NCI-H2196 treated with DMSO at 0.1 percent for 48 hours (cell line): ENCODE measurements around the gene ORMDL1.

Source experiments
- DNase-seq: peaks from one replicate; lab custom pipeline; 2025; ENCODE audit not compliant: unreplicated experiment; lab: John Stamatoyannopoulos, UW

The ORMDL1 gene, protein sequence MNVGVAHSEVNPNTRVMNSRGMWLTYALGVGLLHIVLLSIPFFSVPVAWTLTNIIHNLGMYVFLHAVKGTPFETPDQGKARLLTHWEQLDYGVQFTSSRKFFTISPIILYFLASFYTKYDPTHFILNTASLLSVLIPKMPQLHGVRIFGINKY

DNA sequence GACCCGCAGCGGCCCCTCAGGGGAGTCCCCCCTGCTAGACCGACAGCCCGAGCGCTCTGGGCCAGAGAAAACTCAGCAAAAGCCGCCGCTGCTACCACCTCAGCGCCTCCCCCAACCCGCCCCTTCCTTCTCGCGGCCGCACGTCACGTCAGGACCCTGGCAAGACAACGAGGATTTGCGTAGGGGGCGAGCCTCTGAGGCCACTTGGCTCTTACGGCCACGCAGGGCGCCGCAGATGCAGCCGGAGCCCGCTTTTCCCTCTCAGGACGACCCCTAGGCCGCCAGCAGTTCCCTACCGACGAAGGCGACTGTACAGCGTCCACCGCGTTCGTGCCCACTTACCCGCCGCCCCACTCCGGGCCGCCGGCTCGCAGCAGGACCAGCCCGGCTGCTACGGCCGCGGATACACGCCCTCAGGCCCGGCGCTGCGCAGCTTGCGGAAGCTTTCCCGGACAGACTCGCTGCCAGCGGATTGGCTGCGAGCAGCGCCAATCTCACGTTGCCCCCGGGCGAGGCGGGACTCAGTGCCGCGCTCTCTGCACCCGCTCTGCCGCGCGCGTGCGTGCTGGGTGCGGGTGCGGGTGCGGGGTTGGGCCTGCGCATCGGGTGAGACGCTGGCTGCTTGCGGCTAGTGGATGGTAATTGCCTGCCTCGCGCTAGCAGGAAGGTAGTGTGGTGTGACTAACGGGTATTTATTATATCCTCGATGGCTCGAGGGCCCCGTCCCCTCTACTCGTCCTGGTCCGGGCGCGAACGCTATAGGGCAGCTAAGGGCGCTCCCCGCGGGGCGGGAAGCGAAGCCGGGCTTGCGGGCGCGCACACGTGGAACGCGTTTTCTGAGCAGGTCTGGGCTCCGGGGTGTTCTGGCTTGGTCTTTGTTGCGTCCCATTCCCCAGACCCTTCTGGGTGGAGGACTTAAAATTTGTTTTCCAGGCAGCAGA, at the start of gene ORMDL1, which contains the start of gene PMS1:
Gene ORMDL1 (minus strand): TSS at position 413 of the 941 bp plus-strand sequence. CDS start 1,744 bp downstream, outside the sequence.
Gene PMS1 (plus strand): TSS at position 524 of the 941 bp plus-strand sequence. CDS start 7,360 bp downstream, outside the sequence.
- peak; percentile 88 for DNase-seq

DNA sequence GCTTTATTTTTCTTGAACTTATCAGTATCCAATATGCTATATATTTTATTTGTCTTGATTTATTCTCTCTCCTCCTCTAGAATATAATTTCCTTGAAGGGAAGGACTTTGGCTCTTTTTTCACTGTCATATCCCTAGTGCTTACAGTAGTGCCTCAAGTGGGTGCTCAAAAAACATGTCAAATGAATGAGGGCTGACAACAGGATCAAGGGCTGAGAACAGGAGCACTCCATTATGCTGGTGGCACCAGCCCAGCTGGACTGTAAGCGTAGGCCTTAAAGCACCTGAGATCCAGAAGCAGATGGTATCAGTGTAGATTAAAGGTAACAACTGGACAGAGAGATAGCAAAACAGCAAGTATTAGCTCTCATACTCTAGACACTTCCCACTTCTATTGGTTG, 46.4 kb upstream of the ORMDL1 start:
- DNase-seq = no peak

DNA sequence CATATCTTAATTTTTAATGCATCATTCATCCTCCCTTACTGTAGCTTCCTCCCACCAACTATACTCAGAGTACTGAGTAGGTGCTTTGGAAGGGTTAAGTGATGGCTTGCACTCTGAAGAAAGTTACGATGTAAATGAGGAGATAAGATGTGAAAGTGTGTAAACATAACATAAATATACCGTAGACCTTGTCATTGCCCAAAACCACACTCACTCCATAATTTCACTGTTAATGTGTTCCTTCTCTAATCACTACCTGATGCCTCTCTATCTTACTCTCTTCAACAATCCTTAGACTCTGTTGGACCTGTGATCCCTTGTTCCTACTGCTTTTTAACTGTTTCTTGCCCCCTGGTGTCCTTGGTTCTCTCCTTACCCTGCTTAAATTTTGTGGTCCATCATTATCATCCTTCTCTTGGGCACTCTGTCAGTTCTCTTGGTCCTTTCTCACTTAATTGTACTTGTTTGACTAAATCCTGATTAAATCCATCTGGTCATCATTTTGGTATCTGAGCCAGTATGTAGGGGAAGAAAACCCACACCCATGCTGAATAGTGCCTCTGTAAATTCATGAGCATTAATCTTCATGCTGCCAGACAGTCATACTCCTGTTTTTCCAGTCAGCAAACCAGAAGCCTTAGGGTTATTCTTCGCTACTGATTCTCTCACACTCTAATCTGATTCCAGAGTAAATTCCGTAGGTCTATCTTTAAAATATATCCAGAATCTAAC, 45.1 kb upstream of the ORMDL1 start:
- no peak for DNase-seq

DNA sequence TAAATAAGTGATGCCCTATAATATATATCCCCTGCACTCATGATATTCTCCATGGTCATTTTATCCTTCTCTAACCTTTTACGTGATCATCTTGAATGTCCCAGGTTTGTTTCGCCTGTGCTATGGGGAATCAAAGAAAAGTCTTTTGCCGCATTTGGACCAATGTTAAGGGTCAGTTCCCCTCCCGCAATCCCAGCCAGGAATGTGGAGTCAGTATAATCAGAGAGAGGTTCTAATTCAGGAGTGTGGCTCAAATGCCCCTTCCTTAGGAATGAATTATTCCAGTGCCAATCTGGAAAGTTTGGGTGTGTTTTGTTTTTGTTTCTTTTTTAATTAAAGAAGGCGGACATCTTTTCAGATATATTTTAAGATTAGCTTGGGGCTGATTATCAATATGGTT, 41.9 kb upstream of the ORMDL1 start:
- DNase-seq = no peak

DNA sequence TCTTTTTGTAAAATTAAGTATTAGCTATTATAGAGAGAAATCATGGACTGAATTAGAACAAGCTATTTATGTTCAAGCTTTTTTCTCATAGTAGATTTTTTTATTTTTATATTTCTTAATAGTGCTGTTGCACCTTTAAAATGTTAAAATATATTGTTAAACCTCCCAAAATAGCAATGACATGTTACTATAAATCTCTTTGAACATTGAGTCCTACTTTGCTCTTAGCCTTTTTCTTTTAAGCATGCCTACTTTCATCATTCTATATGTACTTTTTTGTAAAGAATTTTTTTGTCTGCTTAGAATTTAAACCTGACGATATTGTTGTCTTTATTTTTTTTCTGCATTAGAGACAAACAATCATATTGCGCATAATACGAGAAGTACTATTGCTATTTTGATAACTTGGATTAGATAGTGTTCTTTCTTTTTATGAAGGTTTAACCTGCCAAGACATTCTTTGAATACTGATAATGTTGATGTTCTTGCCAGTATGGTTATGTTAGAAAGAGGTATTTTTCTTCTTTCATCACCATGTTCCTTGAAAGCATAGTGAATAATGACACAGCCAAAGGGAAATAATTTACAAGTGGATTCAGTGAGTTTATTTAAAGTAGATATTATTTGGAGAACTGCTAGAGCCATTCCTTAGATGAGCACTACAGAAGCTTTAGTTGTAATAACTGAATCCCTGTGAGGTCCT, 40.7 kb upstream of the ORMDL1 start:
- no peak for DNase-seq

DNA sequence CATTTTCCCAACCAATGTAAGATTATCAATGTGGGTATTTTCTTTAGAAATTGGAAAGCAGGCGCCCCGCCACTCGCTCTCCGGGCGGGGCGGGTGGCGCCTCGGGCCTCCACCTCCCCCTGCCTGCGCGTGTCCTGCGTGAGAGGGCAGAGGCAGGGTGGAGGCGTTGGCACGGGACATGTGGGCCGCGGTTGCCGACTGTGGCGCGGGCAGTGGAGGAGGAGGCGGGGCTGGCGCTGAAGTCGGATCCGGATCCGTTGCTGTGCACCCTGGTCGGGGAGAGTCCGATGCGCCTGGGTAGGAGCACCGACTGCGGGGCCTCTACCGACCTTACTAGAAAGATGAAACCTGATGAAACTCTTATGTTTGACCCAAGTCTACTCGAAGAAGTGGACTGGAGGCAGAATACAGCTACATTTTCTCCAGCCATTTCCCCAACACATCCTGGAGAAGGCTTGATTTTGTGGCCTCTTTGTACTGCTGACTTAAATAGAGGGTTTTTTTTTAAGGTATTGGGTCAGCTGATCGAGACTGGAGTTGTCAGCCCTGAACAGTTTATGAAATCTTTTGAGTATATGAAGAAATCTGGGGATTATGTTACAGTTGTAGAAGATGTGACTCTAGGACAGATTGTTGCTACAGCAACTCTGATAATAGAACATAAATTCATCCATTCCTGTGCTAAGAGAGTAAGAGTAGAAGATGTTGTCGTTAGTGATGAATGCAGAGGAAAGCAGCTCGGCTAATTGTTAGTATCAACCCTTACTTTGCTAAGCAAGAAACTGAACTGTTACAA, 38.0 kb upstream of the ORMDL1 start:
- DNase-seq = no peak

DNA sequence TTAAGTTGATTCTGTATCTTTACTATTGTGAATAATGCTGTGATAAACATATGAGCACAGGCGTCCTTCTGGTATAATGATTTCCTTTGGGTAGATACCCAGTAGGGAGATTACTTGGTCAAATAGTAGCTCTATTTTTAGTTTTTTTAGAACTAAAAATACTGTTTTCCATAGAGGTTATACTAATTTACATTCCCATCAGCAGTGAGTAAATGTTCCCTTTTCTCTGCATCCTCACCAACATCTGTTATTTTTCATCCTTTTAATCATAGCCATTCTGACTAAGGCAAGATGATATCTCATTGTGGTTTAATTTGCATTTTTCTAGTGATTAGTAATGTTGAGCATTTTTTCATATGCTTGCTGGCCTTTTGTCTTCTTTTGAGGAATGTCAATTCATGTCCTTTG, 35.2 kb upstream of the ORMDL1 start:
- no peak for DNase-seq

DNA sequence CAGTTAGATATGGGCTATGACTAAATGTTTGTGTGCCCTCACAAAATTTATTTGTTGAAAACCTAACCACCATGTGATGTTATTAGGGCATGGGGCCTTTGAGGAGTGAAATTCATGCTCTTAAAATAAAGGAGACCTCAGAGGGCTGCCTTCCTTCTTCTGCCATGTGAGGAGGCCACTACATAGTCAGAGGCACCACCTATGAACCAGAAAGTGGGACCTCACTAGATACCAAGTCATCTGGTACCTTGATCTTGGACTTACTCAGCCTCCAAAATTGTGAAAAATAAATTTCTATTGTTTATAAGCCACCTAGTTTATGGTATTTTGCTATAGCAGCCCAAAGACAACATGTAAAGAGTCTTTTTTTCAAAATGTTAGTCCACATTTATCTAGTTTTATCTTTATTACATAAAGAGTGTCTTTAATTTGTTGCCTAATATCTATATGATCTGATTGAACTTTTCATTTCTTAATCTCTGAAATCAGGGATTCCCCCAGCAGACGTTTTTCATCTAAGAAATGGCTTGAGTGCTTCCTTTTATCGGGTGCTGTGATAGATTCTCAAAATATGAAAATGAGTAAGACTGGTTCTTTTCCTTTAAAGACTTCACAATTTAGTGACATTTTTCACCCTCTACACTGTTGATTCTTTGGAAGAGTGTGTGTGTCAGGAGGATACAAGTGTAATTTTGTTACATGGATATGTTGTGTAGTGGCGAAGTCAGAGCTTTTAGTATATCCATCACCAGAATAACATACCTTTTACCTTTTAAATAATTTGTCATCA, 34.3 kb upstream of the ORMDL1 start:
- no peak for DNase-seq

DNA sequence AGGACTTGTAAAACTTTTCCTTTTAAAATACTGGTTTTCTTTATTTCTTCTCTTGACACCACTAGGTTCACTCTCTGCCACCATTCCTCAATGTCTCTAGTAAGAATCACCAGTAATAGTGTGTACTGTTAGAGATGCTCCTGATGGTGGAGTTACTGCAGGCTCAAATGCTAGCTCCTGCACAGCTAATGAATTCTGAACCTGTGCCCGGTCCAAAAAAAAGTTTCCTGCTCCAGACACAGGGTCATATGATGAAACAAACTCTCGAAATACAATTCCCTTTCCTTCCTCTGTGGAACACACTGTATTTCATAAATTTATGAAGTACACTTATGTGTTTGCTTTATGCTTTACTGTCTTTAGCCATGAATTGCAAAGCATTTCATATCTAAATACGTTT, 19.3 kb upstream of the ORMDL1 start:
- DNase-seq = no peak

DNA sequence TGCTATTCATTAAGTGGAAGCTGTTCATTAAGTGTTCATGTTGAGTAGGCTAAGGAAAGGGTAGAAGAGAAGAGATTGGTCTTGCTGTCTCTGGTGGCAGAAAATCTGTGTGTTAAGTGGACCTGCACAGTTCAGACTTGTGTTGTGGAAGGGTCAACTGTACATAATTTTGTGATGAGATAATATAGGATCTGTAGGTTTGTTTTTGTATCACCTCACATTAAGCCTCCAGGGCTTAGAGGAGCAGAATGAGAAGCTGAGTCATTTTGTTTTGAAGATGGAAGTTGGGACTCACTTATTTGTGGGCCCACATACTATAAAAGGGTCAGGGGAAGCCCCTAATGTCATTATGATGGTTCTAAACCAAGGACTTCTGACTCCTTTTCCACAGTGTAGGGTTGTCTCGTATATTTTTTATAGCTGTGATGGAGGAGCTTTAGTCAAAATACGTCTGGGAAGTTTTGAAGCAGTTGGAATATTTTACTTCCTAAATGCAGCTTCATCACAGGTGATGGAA, 18.3 kb upstream of the ORMDL1 start:
- no peak for DNase-seq

DNA sequence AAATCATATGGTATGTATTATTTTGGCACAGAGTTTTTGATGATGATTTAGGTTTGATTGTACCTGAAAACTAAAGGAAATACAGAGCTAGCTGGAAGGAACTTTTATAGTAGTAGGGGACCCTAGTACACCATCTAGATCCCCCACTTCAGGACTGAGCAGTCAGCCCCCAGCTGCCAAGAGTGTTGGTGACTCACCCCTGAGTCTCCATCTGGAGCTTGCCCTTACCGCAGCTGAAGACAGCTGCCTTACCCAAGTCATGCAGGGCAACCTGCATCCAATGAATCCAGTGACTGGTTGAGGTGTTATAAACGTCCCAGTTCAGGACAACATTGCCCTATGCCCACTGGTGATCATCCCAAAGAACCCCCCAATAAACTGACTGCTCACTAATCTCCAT, 15.4 kb upstream of the ORMDL1 start:
- no peak for DNase-seq

DNA sequence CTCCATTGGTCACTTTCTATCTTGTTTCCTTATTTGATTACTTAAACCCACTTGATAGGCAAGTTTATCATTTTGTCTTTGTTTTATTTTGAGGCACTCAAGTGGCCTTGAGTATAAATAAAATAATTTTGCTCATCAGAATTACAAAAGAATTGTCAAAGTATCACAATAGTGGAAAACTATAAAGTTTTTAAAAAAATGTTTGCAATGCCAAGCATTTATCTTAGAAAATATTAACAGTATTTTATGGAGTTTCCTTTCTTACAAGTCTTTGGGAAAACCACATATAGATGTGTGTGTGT, 14.8 kb upstream of the ORMDL1 start:
- DNase-seq = no peak

DNA sequence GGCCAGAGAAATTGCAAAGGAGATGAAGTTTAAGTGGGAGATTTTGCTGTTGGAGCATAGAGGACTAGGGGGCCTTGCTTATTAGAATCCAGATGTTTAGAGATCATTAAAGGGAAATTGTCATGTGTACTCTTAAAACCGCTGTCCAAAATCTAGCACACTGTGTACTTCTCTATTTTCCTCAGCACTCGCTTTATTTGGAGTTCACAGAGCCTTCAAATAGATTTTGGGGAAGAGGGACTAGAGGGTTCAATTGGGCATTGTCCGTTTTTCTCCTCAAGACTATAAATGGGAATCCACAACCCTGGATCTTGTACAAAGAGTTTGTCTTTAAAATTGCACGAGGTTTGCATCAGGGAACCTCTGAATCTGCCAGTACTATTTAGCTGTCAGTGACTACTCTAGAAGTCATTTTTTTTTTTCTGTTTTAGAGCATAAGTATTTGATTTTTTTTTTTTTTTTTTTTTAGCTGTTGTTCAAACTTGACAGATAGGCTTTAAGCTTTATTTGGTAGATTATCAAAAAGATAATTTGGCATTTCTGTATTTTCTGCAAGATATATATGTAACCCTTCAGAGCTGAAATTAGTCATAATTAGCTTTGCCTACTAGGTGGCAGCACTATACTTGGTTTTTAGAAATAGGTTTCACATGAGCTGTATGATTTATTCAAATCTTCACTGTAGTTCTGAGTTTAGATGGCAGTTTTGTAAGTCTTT, 14.3 kb upstream of the ORMDL1 start:
- DNase-seq = peak; percentile 20

DNA sequence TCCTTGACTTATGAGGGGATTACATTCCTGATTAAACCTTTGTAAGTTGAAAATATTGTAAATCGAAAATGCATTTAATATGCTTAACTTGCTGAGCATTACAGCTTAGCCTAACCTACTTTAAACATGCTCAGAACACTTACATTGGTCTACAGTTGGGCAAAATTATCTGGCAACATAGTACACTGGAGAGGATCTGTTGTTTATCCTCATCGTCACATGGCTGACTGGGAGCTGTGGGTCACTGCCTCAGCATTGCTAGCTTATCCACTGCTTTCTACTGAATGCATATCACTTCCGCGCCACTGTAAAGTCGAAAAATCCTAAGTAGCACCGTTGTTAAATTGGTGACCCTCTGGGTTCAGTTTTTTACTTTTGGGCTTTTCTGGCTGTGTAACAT, 13.8 kb upstream of the ORMDL1 start:
- no peak for DNase-seq

DNA sequence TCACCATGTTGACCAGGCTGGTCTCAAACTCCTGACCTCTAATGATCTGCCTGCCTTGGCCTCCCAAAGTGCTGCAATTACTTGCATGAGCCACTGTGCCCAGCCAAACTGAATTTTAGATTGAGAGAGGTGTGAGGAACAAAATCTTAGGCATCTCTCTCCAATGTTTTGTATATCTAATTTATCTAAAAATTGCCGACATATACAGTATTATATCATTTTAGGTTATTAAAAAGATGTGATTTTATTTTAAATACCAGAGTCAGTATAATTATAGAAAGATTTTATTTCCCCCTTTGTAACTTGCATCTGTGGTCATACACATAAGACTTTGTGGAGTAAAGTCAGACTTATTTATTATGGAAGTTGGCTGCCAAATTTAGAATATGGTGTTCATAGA, 10.2 kb upstream of the ORMDL1 start:
- DNase-seq = no peak

DNA sequence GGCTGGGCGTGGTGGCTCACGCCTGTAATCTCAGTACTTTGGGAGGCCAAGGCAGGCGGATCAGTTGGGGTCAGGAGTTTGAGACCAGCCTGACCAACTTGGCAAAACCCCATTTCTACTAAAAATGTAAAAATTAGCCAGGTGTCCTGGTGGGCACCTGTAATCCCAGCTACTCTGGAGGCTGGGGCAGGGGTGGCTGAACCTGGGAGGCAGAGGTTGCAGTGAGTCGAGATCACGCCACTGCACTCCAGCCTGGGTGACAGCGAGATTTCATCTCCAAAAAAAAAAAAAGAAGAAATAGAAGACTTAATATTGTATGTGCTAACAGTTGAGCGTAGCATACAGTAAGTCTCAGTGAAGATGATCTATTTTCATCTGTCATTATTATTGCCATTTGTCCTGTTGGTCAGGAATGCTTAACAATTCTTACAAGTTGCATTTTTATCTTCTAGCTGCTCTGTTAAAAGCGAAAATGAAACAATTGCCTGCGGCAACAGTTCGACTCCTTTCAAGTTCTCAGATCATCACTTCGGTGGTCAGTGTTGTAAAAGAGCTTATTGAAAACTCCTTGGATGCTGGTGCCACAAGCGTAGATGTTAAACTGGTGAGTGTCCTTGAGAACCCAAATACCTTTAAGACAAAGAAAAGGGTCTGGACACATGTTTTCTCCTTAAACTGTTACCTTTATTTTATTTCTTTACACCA, 7.4 kb upstream of the ORMDL1 start:
- DNase-seq = no peak

DNA sequence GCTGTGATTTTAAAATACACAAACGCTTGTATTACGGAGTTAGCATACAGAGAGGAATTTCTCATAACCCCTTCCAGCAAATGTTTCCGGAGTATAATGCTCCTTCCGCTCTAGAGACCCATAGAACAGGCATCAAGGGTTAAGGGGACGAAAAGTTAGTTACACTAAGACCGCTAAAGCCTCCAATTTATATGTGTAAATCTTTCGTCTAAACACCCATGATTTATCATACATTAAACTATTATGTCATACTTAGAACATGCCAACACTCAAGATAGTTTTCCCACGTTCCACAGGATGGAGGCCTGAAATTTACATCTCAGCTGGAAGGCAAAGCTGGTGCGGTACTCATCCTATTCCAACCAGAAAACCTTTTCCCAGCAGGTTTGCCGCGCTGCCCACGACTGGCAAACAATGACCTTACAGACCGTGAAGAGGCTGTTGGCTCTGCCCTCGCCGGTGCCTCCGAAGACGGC, 650 bp downstream of the ORMDL1 start:
- DNase-seq = no peak

DNA sequence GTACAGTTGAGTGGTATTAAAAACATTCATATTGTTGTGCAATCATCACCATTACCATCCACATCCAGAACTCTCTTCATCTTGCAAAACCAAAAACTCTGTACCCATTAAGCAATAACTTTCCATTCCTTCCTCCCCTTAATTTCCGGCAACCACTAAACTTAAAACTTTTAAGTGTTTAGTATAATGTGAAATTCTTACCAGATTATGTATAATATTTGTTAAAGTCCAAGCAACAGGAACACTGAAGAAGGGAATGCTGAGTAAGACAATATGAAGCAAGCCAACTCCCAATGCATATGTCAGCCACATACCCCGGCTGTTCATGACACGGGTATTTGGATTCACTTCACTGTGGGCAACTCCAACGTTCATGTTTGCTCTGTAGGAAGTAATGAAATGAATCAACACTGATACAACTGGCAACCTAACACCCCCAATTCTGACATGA, 1.9 kb downstream of the ORMDL1 start:
- DNase-seq = no peak
